ENCODE data around the gene SMCR8. TPM values are rescaled to one million over a fixed set of nuclear protein-coding genes. Genes with fewer than 3 reads are reported as not detected.

Gene SMCR8
- total RNA-seq, 4 donors from 2014 or later, result 13.2 to 24.7 (median 18.3) TPM

DNA sequence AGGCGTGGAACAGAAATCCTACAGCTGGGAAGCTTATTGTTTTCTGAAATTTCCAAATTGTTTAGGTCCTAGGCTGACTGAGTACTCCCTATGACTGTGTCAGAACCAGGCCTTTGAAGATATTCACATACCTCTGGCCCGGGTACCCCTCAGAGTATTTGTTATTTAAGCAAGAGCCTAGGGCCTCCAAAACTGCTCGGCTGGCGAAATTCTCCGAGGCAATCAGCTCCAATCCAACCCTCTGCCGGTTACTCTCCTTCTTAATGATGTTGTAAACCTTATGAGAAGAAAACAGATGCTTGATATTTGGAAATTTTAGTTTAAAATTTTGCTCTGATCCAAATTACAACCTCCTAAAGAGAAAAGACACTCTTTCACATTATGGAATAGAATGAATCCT, 38.4 kb downstream of the SMCR8 start:
- peaks cover 0 to 66% (median 0%) of the 10 kb centered on the region in 3 donors for H3K36me3 ChIP-seq

GRCh38 chr17:18356624-18357023, 41.5 kb downstream of the SMCR8 start:
- DNase-seq, result peak in 1 of 3 donors; percentile 67
- Histone ChIP-seq H3K4me1 (peaks cover 0 to 9% (median 0%) of the 10 kb centered on the region in 4 donors), H3K27ac (peak overlapping the region in 2 of 4 donors; percentile 25 to 35)

More for the DNA sequence above, 38.4 kb downstream of the SMCR8 start:
- Histone ChIP-seq H3K9me3 (no peaks in the 10 kb centered on the region), H3K27ac (no peak overlapping the region), H3K4me3 (no peak overlapping the region), H3K27me3 (no peaks in the 10 kb centered on the region), H3K4me1 (no peaks in the 10 kb centered on the region)
- TF ChIP-seq, protein P1, sequence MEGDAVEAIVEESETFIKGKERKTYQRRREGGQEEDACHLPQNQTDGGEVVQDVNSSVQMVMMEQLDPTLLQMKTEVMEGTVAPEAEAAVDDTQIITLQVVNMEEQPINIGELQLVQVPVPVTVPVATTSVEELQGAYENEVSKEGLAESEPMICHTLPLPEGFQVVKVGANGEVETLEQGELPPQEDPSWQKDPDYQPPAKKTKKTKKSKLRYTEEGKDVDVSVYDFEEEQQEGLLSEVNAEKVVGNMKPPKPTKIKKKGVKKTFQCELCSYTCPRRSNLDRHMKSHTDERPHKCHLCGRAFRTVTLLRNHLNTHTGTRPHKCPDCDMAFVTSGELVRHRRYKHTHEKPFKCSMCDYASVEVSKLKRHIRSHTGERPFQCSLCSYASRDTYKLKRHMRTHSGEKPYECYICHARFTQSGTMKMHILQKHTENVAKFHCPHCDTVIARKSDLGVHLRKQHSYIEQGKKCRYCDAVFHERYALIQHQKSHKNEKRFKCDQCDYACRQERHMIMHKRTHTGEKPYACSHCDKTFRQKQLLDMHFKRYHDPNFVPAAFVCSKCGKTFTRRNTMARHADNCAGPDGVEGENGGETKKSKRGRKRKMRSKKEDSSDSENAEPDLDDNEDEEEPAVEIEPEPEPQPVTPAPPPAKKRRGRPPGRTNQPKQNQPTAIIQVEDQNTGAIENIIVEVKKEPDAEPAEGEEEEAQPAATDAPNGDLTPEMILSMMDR (IDR thresholded peaks at IDR 0.05), result no peak
- TF ChIP-seq POLR2A (IDR thresholded peaks at IDR 0.05), result no peak
- DNase-seq, result no peak

DNA sequence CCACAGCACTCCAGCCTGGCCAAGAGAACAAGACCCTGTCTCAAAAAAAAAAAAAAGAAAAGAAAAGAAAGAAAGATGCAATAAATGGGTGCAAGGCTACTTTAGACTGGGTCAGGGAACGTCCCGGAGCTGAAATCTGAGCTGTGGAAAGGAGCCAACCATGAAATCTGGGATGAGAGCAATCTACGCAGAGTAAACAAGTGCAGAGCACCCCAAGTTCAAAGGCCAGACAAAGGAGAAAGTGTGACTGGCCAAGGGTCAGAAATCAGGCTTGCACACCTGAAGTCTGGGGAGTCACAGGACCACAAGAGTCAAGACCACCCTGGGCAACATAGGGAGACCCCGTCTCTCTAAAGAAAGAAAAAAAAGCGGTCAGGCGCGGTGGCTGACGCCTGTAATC, 45.4 kb downstream of the SMCR8 start:
- Histone ChIP-seq H3K4me3 (no peak overlapping the region), H3K27me3 (no peaks in the 10 kb centered on the region), H3K9me3 (no peaks in the 10 kb centered on the region), H3K36me3 (peaks cover 0 to 19% (median 0%) of the 10 kb centered on the region in 3 donors), H3K27ac (no peak overlapping the region), H3K4me1 (peaks cover 0 to 18% (median 2%) of the 10 kb centered on the region in 4 donors)
- no peak for TF ChIP-seq POLR2A (IDR thresholded peaks at IDR 0.05)
- TF ChIP-seq, protein P1 (IDR thresholded peaks at IDR 0.05), result no peak
- no peak for DNase-seq

More at GRCh38 chr17:18356624-18357023, 41.5 kb downstream of the SMCR8 start:
- Histone ChIP-seq H3K27me3 (no peaks in the 10 kb centered on the region), H3K9me3 (no peaks in the 10 kb centered on the region), H3K4me3 (no peak overlapping the region), H3K36me3 (peaks cover 0 to 50% (median 0%) of the 10 kb centered on the region in 3 donors)
- TF ChIP-seq, protein P1 (IDR thresholded peaks at IDR 0.05), result no peak
- no peak for TF ChIP-seq POLR2A (IDR thresholded peaks at IDR 0.05)

GRCh38 chr17:18361837-18362697, 47.0 kb downstream of the SMCR8 start:
- no peaks in the 10 kb centered on the region for H3K27me3 ChIP-seq
- H3K4me1 ChIP-seq, result peaks cover 0 to 18% (median 2%) of the 10 kb centered on the region in 4 donors
- H3K36me3 ChIP-seq, result peaks cover 0 to 11% (median 0%) of the 10 kb centered on the region in 3 donors
- H3K9me3 ChIP-seq, result no peaks in the 10 kb centered on the region
- H3K27ac ChIP-seq, result peak overlapping the region; percentile 75 to 88 (median 82)
- H3K4me3 ChIP-seq, result peak overlapping the region in 3 of 4 donors; percentile 85 to 95 (median 86)
- DNase-seq, result peak in 1 of 3 donors; percentile 19
- no peak for TF ChIP-seq POLR2A (IDR thresholded peaks at IDR 0.05)
- TF ChIP-seq, protein P1 (IDR thresholded peaks at IDR 0.05), result no peak

DNA sequence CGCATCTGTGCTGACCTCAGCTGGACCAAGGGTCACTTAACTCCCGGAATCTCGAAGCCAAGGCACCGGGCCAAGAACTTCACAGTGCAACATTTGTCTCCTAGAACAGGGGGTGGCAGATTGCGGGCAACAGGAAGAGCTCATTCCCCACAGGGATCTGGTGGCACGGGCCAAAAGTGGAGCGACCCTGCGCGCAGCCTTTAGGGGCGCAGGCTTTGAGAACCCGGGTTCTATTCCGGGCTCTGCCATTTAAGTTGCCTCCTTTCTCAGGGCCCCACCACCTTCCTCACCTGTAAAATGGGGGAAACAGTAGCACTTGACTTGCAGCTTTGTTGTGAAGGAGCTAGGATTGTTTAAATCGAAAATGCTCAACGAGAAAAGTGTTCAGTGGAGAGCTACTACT, 47.6 kb downstream of the SMCR8 start:
- H3K4me1 ChIP-seq, result peaks cover 0 to 18% (median 2%) of the 10 kb centered on the region in 4 donors
- peaks cover 0 to 11% (median 0%) of the 10 kb centered on the region in 3 donors for H3K36me3 ChIP-seq
- no peaks in the 10 kb centered on the region for H3K9me3 ChIP-seq
- peak in 2 of 3 donors; percentile 83 to 85 for DNase-seq
- H3K4me3 ChIP-seq, result peak overlapping the region; percentile 63 to 95 (median 86)
- no peaks in the 10 kb centered on the region for H3K27me3 ChIP-seq
- TF ChIP-seq, protein P1 (IDR thresholded peaks at IDR 0.05), result no peak
- TF ChIP-seq POLR2A (IDR thresholded peaks at IDR 0.05), result no peak
- H3K27ac ChIP-seq, result peak overlapping the region; percentile 75 to 88 (median 82)
